ENCODE data around the gene GLDN.

- TF ChIP-seq CTCF (IDR thresholded peaks at IDR 0.05; ENCODE audit: insufficient read depth, low read depth, low read length) (no peak), EZH2 (IDR thresholded peaks at IDR 0.05; ENCODE audit: insufficient read depth, low read length) (no peak)
These were observed 7.9 kb upstream of the GLDN start for GRCh38 chr15:51333571-51333970.

Measured in astrocyte (in vitro differentiated cells and primary cell).